Endodermal cell (in vitro differentiated cells): ENCODE results near the gene WBP11. TPM values are rescaled to one million over a fixed set of nuclear protein-coding genes. Genes with fewer than 3 reads are reported as not detected.
"Not testable (repeated sequence)": the region's sequence is repeated elsewhere in the genome, so short reads cannot be mapped to it uniquely, and the experiment has no call there.

Source experiments
- DNase-seq: peaks from one replicate; pipeline ENCODE4 v3.0.0-alpha.2; 2017
- H3K27ac ChIP-seq: 2 replicates; pipeline ENCODE4 v1.5.1; 2013; ENCODE audit warnings: mild to moderate bottlenecking, low read depth, low read length, moderate library complexity
- H3K27me3 ChIP-seq: 2 replicates; pipeline ENCODE4 v1.6.1; 2013; ENCODE audit warnings: mild to moderate bottlenecking, low read length, moderate library complexity; ENCODE audit not compliant: insufficient read depth, control insufficient read depth, poor library complexity, severe bottlenecking
- H3K36me3 ChIP-seq: 2 replicates; pipeline ENCODE4 v1.7.0; 2013; ENCODE audit warnings: mild to moderate bottlenecking, low read length, moderate library complexity; ENCODE audit not compliant: control insufficient read depth, insufficient read depth
- H3K4me1 ChIP-seq: one replicate; pipeline ENCODE4 v1.7.0; 2013; ENCODE audit warnings: low read length; ENCODE audit not compliant: control insufficient read depth, insufficient read depth
- H3K4me3 ChIP-seq: 2 replicates; pipeline ENCODE4 v1.5.1; 2013; ENCODE audit warnings: mild to moderate bottlenecking, low read length, moderate library complexity
- H3K9ac ChIP-seq: 2 replicates; pipeline ENCODE4 v1.6.1; 2013; ENCODE audit warnings: mild to moderate bottlenecking, low read length, moderate library complexity; ENCODE audit not compliant: poor library complexity, severe bottlenecking; ENCODE audit errors: extremely low read depth
- H3K9me3 ChIP-seq: 2 replicates; pipeline ENCODE4 v1.6.1; 2013; ENCODE audit warnings: mild to moderate bottlenecking, low read length, moderate library complexity; ENCODE audit not compliant: control insufficient read depth
- H3K27ac Mint-ChIP-seq: 2 replicates; pipeline ENCODE4 v1.8.0; 2020; ENCODE audit warnings: mixed read lengths
- H3K27me3 Mint-ChIP-seq: 2 replicates; pipeline ENCODE4 v1.8.0; 2021; ENCODE audit warnings: mild to moderate bottlenecking, mixed read lengths; ENCODE audit not compliant: insufficient read depth
- H3K36me3 Mint-ChIP-seq: 2 replicates; pipeline ENCODE4 v1.8.0; 2020; ENCODE audit warnings: low read depth, mixed read lengths
- H3K4me1 Mint-ChIP-seq: 2 replicates; pipeline ENCODE4 v1.8.0; 2020; ENCODE audit warnings: mixed read lengths
- H3K4me3 Mint-ChIP-seq: 2 replicates; pipeline ENCODE4 v1.8.0; 2020; ENCODE audit warnings: mild to moderate bottlenecking, moderate library complexity, mixed read lengths
- H3K9me3 Mint-ChIP-seq: 2 replicates; pipeline ENCODE4 v1.8.0; 2020; ENCODE audit warnings: mild to moderate bottlenecking, mixed read lengths
- CTCF ChIP-seq: fragments of 200-600 bp; sonication (generic); conservative IDR thresholded peaks from 2 replicates; pipeline ENCODE4 v1.5.0; 2021; ENCODE audit warnings: antibody characterized with exemption, mild to moderate bottlenecking
- WGBS, 2 experiments: methylation state at CpG; one replicate each; pipeline versions ENCODE4 v1.1.5 to v1.1.7; 2013; ENCODE audit warnings: missing lambda C conversion rate in 2 of 2, mixed read lengths in 1 of 2; ENCODE audit not compliant: insufficient coverage in 1 of 2, insufficient read length in 1 of 2; 5-methylcytosine and 5-hydroxymethylcytosine counted together
- total RNA-seq, 2 donors: library from RNA; stranded (reverse); fragmentation: NEBNext Ultra II Directional in 1 of 2; extraction: Animal tissue kit (Norgen Biotek cat#: 25700) in 1 of 2; gene quantifications; 2 replicates in 1 of 2; 3 replicates in 1 of 2; pipeline ENCODE4 v1.2.1, GENCODE V29; 2021

The WBP11 gene
- total RNA-seq, 2 donors from 2014 or later = 97.4 to 150 TPM

GRCh38 chr12:14767617-14768016 is 35.7 kb downstream of the WBP11 start:
- 67 to 100% methylated on average over 1 of the region's 1 CpG for WGBS, 2 experiments
- DNase-seq = no peak
- no peaks in the 10 kb centered on the region for H3K27me3 ChIP-seq
- no peak overlapping the region for H3K9ac ChIP-seq
- H3K4me1 ChIP-seq = no peaks in the 10 kb centered on the region
- Mint-ChIP-seq H3K4me3 (peak overlapping the region; percentile 93), H3K27me3 (no peaks in the 10 kb centered on the region), H3K36me3 (peaks cover 28% of the 10 kb centered on the region), H3K27ac (no peak overlapping the region), H3K9me3 (peaks cover 13% of the 10 kb centered on the region), H3K4me1 (peaks cover 7% of the 10 kb centered on the region)
- no peak overlapping the region for H3K4me3 ChIP-seq
- H3K9me3 ChIP-seq = peaks cover 9% of the 10 kb centered on the region
- no peak for TF ChIP-seq CTCF
- H3K27ac ChIP-seq = no peak overlapping the region
- no peaks in the 10 kb centered on the region for H3K36me3 ChIP-seq

GRCh38 chr12:14766649-14767215 is 36.5 kb downstream of the WBP11 start:
- no peaks in the 10 kb centered on the region for H3K27me3 Mint-ChIP-seq
- TF ChIP-seq CTCF = no peak
- H3K27me3 ChIP-seq = no peaks in the 10 kb centered on the region
- peak overlapping the region; percentile 44 for H3K27ac Mint-ChIP-seq
- peaks cover 9% of the 10 kb centered on the region for H3K9me3 ChIP-seq
- no peak overlapping the region for H3K27ac ChIP-seq
- peaks cover 2% of the 10 kb centered on the region for H3K4me1 Mint-ChIP-seq
- no peak overlapping the region for H3K9ac ChIP-seq
- no peaks in the 10 kb centered on the region for H3K4me1 ChIP-seq
- H3K36me3 ChIP-seq = no peaks in the 10 kb centered on the region
- H3K36me3 Mint-ChIP-seq = peaks cover 30% of the 10 kb centered on the region
- no peak overlapping the region for H3K4me3 ChIP-seq
- no peak overlapping the region for H3K4me3 Mint-ChIP-seq
- no peak for DNase-seq
- 82 to 100% methylated on average over 1 to 3 of the region's 3 CpGs for WGBS, 2 experiments
- peaks cover 14% of the 10 kb centered on the region for H3K9me3 Mint-ChIP-seq

- not testable (repeated sequence) for H3K4me1 Mint-ChIP-seq, H3K36me3 ChIP-seq, H3K9me3 ChIP-seq, H3K4me3 Mint-ChIP-seq, H3K9ac ChIP-seq, H3K27ac ChIP-seq, H3K4me1 ChIP-seq, H3K4me3 ChIP-seq, H3K27me3 Mint-ChIP-seq, H3K27me3 ChIP-seq
- peak; percentile 56 for DNase-seq
- WGBS, 2 experiments = 82 to 91% methylated on average over 2 to 3 of the region's 3 CpGs
- peak overlapping the region; percentile 7 for H3K27ac Mint-ChIP-seq
- H3K9me3 Mint-ChIP-seq = peaks cover 21% of the 10 kb centered on the region
- H3K36me3 Mint-ChIP-seq = peaks cover 37% of the 10 kb centered on the region
Observed at GRCh38 chr12:14766020-14766419, 37.3 kb downstream of the WBP11 start.

GRCh38 chr12:14765398-14765797 is 37.9 kb downstream of the WBP11 start:
- no peak overlapping the region for H3K9ac ChIP-seq
- no peaks in the 10 kb centered on the region for H3K4me1 ChIP-seq
- peaks cover 9% of the 10 kb centered on the region for H3K9me3 ChIP-seq
- no peak overlapping the region for H3K27ac ChIP-seq
- H3K4me3 Mint-ChIP-seq = no peak overlapping the region
- H3K4me1 Mint-ChIP-seq = no peaks in the 10 kb centered on the region
- no peaks in the 10 kb centered on the region for H3K36me3 ChIP-seq
- H3K36me3 Mint-ChIP-seq = peaks cover 43% of the 10 kb centered on the region
- H3K27ac Mint-ChIP-seq = no peak overlapping the region
- no peaks in the 10 kb centered on the region for H3K27me3 ChIP-seq
- H3K27me3 Mint-ChIP-seq = no peaks in the 10 kb centered on the region
- no peak for TF ChIP-seq CTCF
- no peak for DNase-seq
- no peak overlapping the region for H3K4me3 ChIP-seq
- 94 to 100% methylated on average over 1 to 2 of the region's 2 CpGs for WGBS, 2 experiments
- H3K9me3 Mint-ChIP-seq = peaks cover 27% of the 10 kb centered on the region

- not testable (repeated sequence) for H3K27me3 Mint-ChIP-seq, H3K4me3 Mint-ChIP-seq, H3K27me3 ChIP-seq, H3K4me1 ChIP-seq, H3K27ac Mint-ChIP-seq, H3K36me3 ChIP-seq, H3K27ac ChIP-seq, H3K4me1 Mint-ChIP-seq, H3K9ac ChIP-seq, H3K4me3 ChIP-seq, DNase-seq
- H3K9me3 ChIP-seq = peaks cover 11% of the 10 kb centered on the region
- Mint-ChIP-seq H3K36me3 (peaks cover 30% of the 10 kb centered on the region), H3K9me3 (peaks cover 31% of the 10 kb centered on the region)
- 96 to 100% methylated on average over 3 to 6 of the region's 6 CpGs for WGBS, 2 experiments
Observed at GRCh38 chr12:14759711-14760280, 43.5 kb downstream of the WBP11 start.
